ENCODE data around the gene SLBP. TPM values are rescaled to one million over a fixed set of nuclear protein-coding genes. Genes with fewer than 3 reads are reported as not detected.

Gene SLBP
- total RNA-seq, 2 donors from 2014 or later = 29.8 to 30.5 TPM

GRCh38 chr4:1693131-1693896 is 18.8 kb downstream of the SLBP start:
- H3K4me1 ChIP-seq (ENCODE audit: control insufficient read depth in 1 of 2, low read depth in 2 of 2) = no peaks in the 10 kb centered on the region
- H3K4me3 ChIP-seq = no peak overlapping the region
- no peaks in the 10 kb centered on the region for H3K9me3 ChIP-seq
- H3K36me3 ChIP-seq = peaks cover 41% of the 10 kb centered on the region
- DNase-seq (ENCODE audit: low spot score) (no peak), ATAC-seq (ENCODE audit: insufficient number of reproducible peaks, low FRiP score, low read depth) (no peak)
- H3K27me3 ChIP-seq (replicated peaks; ENCODE audit: insufficient read depth) = no peaks in the 10 kb centered on the region
- no peak overlapping the region for H3K27ac ChIP-seq
- TF ChIP-seq, protein P1, sequence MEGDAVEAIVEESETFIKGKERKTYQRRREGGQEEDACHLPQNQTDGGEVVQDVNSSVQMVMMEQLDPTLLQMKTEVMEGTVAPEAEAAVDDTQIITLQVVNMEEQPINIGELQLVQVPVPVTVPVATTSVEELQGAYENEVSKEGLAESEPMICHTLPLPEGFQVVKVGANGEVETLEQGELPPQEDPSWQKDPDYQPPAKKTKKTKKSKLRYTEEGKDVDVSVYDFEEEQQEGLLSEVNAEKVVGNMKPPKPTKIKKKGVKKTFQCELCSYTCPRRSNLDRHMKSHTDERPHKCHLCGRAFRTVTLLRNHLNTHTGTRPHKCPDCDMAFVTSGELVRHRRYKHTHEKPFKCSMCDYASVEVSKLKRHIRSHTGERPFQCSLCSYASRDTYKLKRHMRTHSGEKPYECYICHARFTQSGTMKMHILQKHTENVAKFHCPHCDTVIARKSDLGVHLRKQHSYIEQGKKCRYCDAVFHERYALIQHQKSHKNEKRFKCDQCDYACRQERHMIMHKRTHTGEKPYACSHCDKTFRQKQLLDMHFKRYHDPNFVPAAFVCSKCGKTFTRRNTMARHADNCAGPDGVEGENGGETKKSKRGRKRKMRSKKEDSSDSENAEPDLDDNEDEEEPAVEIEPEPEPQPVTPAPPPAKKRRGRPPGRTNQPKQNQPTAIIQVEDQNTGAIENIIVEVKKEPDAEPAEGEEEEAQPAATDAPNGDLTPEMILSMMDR (IDR thresholded peaks at IDR 0.05) = peak; percentile 90

DNA sequence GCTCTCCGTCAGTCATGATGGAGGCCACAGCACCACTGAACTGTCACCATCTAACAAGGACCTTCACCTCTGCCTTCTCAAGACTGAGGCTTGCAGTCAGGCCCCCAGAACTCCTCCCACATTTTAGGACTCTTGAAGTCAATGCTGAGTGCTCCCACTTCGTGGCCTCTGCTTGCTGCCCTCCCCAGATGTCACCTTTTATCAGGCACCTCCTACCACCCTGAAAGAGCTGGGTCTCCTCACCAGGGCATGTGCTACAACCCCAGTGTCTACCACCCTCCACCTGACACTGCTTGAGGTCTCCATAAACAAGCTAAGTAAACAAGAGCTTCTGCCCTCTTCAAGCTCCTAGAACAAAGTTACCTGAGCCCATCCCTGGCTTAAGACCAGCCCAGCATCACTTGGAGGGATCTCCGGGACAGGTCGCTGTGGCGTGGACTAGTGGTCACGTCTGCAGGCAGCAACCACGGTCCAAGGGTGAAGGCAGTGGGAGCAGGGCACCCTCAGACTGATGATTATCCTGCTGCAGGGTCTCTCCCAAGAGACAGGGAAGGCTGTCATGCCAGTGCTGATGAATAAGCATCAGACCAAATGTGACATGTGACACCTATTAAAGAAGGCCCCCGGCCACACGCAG is 20.3 kb downstream of the SLBP start:
- no peak for DNase-seq (ENCODE audit: low spot score)
- no peak overlapping the region for H3K27ac ChIP-seq

DNA sequence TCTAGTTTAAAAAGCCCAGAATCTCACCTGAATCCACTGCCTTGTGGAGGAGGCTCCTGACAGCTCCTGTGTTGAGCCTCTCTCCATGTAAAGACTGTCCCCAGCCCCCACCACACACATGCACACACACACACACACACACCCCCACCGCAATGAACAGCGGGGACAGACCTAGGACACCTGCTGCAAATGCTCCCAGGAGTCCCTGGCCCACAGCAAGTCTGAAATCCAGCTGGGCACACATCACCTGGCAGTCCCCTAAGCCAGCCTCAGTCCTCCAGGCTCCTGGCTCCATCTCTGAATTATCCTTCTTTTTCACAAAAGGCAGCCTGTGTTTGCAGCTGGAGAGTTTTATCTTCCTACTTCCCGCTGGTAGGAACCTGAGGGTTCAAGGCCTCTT is 21.4 kb downstream of the SLBP start:
- DNase-seq (ENCODE audit: low spot score) = no peak
- Histone ChIP-seq H3K36me3 (peaks cover 38% of the 10 kb centered on the region), H3K9me3 (no peaks in the 10 kb centered on the region), H3K27me3 (replicated peaks; ENCODE audit: insufficient read depth) (no peaks in the 10 kb centered on the region), H3K4me3 (no peak overlapping the region), H3K4me1 (ENCODE audit: control insufficient read depth in 1 of 2, low read depth in 2 of 2) (no peaks in the 10 kb centered on the region), H3K27ac (no peak overlapping the region)
- TF ChIP-seq, protein P1 (IDR thresholded peaks at IDR 0.05) = no peak
- no peak for ATAC-seq (ENCODE audit: insufficient number of reproducible peaks, low FRiP score, low read depth)

More for the DNA sequence above, 20.3 kb downstream of the SLBP start:
- H3K4me3 ChIP-seq = no peak overlapping the region
- TF ChIP-seq, protein P1 (IDR thresholded peaks at IDR 0.05) = no peak
- H3K9me3 ChIP-seq = no peaks in the 10 kb centered on the region
- H3K36me3 ChIP-seq = peaks cover 41% of the 10 kb centered on the region
- no peaks in the 10 kb centered on the region for H3K27me3 ChIP-seq (replicated peaks; ENCODE audit: insufficient read depth)
- H3K4me1 ChIP-seq (ENCODE audit: control insufficient read depth in 1 of 2, low read depth in 2 of 2) = no peaks in the 10 kb centered on the region
- no peak for ATAC-seq (ENCODE audit: insufficient number of reproducible peaks, low FRiP score, low read depth)

GRCh38 chr4:1686440-1687036 is 25.6 kb downstream of the SLBP start:
- H3K27me3 ChIP-seq (replicated peaks; ENCODE audit: insufficient read depth) = no peaks in the 10 kb centered on the region
- peaks cover 8% of the 10 kb centered on the region for H3K36me3 ChIP-seq
- DNase-seq (ENCODE audit: low spot score) = no peak
- H3K27ac ChIP-seq = no peak overlapping the region
- TF ChIP-seq, protein P1 (IDR thresholded peaks at IDR 0.05) = no peak
- H3K9me3 ChIP-seq = no peaks in the 10 kb centered on the region
- no peak overlapping the region for H3K4me3 ChIP-seq
- H3K4me1 ChIP-seq (ENCODE audit: control insufficient read depth in 1 of 2, low read depth in 2 of 2) = peaks cover 0 to 14% of the 10 kb centered on the region in 2 donors
- no peak for ATAC-seq (ENCODE audit: insufficient number of reproducible peaks, low FRiP score, low read depth)
